Neural progenitor cell (in vitro differentiated cells): ENCODE measurements around the gene KCNT1.

Experiments
- EZH2 ChIP-seq: fragments of 200-600 bp; sonication (generic); IDR thresholded peaks from 2 replicates; pipeline ENCODE4 v1.6.1; 2017; ENCODE audit warnings: antibody characterized with exemption, mild to moderate bottlenecking, moderate library complexity
- EZH2phosphoT487 ChIP-seq: fragments of 200-600 bp; sonication (generic); IDR thresholded peaks from 2 replicates; pipeline ENCODE4 v1.6.1; 2017; ENCODE audit warnings: antibody characterized with exemption
- TF ChIP-seq, protein P1 (sequence below): fragments of 200-600 bp; sonication (generic); IDR thresholded peaks from 2 replicates; pipeline ENCODE4 v1.5.1; 2017; ENCODE audit warnings: antibody characterized with exemption, mild to moderate bottlenecking

DNA sequence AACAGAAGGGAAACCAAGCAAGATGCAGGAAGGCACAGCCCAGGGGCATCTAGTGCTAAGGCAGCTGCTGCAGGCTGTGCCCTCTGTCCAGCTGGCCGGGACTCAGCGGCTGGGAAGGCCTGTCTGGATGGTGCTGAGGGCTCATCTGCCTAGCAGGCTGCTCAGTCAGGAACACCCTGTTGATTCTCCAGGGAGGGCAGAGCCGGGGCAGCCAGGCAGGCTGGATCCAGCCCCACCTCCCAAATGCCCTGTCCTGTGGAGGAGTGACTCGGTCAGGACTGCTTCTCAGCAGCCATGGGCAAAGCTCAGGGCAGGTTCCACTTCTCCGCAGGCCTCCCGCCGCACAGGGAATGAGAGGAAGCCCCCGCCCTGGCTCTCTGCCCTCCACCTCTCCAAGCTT is 46.7 kb upstream of the KCNT1 start:
- TF ChIP-seq, protein P1, sequence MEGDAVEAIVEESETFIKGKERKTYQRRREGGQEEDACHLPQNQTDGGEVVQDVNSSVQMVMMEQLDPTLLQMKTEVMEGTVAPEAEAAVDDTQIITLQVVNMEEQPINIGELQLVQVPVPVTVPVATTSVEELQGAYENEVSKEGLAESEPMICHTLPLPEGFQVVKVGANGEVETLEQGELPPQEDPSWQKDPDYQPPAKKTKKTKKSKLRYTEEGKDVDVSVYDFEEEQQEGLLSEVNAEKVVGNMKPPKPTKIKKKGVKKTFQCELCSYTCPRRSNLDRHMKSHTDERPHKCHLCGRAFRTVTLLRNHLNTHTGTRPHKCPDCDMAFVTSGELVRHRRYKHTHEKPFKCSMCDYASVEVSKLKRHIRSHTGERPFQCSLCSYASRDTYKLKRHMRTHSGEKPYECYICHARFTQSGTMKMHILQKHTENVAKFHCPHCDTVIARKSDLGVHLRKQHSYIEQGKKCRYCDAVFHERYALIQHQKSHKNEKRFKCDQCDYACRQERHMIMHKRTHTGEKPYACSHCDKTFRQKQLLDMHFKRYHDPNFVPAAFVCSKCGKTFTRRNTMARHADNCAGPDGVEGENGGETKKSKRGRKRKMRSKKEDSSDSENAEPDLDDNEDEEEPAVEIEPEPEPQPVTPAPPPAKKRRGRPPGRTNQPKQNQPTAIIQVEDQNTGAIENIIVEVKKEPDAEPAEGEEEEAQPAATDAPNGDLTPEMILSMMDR = no peak
- no peak for TF ChIP-seq EZH2
- TF ChIP-seq EZH2phosphoT487 = no peak
